Esophagus muscularis mucosa (tissue), 4 donors: ENCODE data around the gene CHRNA3. TPM values are rescaled to one million over a fixed set of nuclear protein-coding genes. Genes with fewer than 3 reads are reported as not detected.

ENCODE experiments used
- DNase-seq: peaks from one replicate; pipeline ENCODE4 v3.0.0-alpha.2; 2017; ENCODE audit errors: extremely low spot score
- H3K27ac ChIP-seq, 4 donors: fragments of 200-600 bp; sonication (generic); replicated peaks in 1 of 4; 1 replicate in 3 of 4; 2 replicates in 1 of 4; pipeline ENCODE4 v1.5.1; 2016 to 2019; ENCODE audit warnings: mild to moderate bottlenecking in 1 of 4
- H3K27me3 ChIP-seq, 4 donors: fragments of 200-600 bp; sonication (generic); one replicate each; pipeline versions ENCODE4 v1.5.1 to v1.6.0; 2016 to 2019
- H3K36me3 ChIP-seq, 4 donors: fragments of 200-600 bp; sonication (generic); one replicate each; pipeline ENCODE4 v1.5.1; 2016 to 2019
- H3K4me1 ChIP-seq, 4 donors: fragments of 200-600 bp; sonication (generic); one replicate each; pipeline ENCODE4 v1.5.1; 2016 to 2019
- H3K4me3 ChIP-seq, 4 donors: fragments of 200-600 bp; sonication (generic); 1 replicate in 2 of 4; 2 replicates in 2 of 4; pipeline ENCODE4 v1.5.1; 2016 to 2019; ENCODE audit warnings: mild to moderate bottlenecking in 4 of 4, moderate library complexity in 1 of 4
- H3K9me3 ChIP-seq, 4 donors: fragments of 200-600 bp; sonication (generic); 1 replicate in 3 of 4; 2 replicates in 1 of 4; pipeline ENCODE4 v1.5.1; 2016 to 2019
- EP300 ChIP-seq: sonication (generic); formaldehyde crosslinking; IDR thresholded peaks from one replicate; pipeline ENCODE4 v1.6.1; 2017; ENCODE audit warnings: antibody characterized with exemption
- POLR2A ChIP-seq: fragments of 450-650 bp; IDR thresholded peaks from one replicate; pipeline ENCODE4 v1.6.1; 2017; ENCODE audit warnings: antibody characterized with exemption, moderate library complexity, mild to moderate bottlenecking, low read depth
- POLR2AphosphoS5 ChIP-seq, 2 donors: sonication (generic); formaldehyde crosslinking; IDR thresholded peaks; one replicate each; pipeline ENCODE4 v1.6.1; 2017; ENCODE audit warnings: antibody characterized with exemption in 2 of 2
- WGBS: methylation state at CpG from one replicate; pipeline ENCODE4 v1.1.5; 2018; 5-methylcytosine and 5-hydroxymethylcytosine counted together
- intact Hi-C: fragments of 100-400 bp; cut with DNase I; formaldehyde crosslinking; loops from one replicate; pipeline ENCODE4 v1.15.1; 2023
- total RNA-seq, 4 donors: library from RNA; depleted of rRNA; stranded (reverse); fragments of >200 nt; gene quantifications; one replicate each; pipeline versions ENCODE4 v1.1.0 to v1.2.1, GENCODE V29; 2016
- TF ChIP-seq, protein P1 (sequence below), 3 experiments: fragments of 200-600 bp in 2 of 3; fragments of 450-650 bp in 1 of 3; sonication (generic) in 2 of 3; IDR thresholded peaks; one replicate each; pipeline ENCODE4 v1.5.1; 2017 to 2019; ENCODE audit warnings: antibody characterized with exemption in 3 of 3, mild to moderate bottlenecking in 2 of 3, moderate library complexity in 1 of 3

CHRNA3 gene
- total RNA-seq, 4 donors from 2014 or later: 1.9 to 3.5 (median 3.1) TPM

DNA sequence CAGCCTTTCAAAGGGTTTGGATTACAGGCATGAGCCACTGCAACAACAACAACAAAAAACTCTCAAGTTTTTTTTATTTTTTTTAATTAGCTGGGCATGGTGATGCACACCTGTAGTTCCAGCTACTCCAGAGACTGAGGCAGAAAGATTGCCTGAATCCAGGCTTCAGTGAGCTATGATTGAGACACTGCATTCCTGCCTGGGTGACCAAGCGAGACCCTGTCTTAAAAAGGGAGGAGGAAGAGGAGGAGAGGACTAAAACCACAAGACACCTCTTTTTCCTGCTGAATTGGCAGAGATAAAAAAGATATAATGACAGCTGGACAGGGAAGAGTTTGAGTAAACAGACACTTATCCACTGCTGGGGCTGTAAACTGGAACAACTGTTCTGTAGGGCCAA is 42.9 kb upstream of the CHRNA3 start:
- TF ChIP-seq, protein P1, sequence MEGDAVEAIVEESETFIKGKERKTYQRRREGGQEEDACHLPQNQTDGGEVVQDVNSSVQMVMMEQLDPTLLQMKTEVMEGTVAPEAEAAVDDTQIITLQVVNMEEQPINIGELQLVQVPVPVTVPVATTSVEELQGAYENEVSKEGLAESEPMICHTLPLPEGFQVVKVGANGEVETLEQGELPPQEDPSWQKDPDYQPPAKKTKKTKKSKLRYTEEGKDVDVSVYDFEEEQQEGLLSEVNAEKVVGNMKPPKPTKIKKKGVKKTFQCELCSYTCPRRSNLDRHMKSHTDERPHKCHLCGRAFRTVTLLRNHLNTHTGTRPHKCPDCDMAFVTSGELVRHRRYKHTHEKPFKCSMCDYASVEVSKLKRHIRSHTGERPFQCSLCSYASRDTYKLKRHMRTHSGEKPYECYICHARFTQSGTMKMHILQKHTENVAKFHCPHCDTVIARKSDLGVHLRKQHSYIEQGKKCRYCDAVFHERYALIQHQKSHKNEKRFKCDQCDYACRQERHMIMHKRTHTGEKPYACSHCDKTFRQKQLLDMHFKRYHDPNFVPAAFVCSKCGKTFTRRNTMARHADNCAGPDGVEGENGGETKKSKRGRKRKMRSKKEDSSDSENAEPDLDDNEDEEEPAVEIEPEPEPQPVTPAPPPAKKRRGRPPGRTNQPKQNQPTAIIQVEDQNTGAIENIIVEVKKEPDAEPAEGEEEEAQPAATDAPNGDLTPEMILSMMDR (IDR thresholded peaks at IDR 0.05): no peak
- TF ChIP-seq POLR2A: no peak
- TF ChIP-seq EP300: no peak
- no peak for TF ChIP-seq POLR2AphosphoS5 (IDR thresholded peaks at IDR 0.05)
- Histone ChIP-seq H3K4me1 (no peaks in the 10 kb centered on the region), H3K9me3 (no peaks in the 10 kb centered on the region), H3K4me3 (no peak overlapping the region), H3K27me3 (peaks cover 0 to 3% (median 0%) of the 10 kb centered on the region in 4 donors), H3K27ac (no peak overlapping the region), H3K36me3 (no peaks in the 10 kb centered on the region)
- intact Hi-C loops: no loop called here
- DNase-seq: no peak
- WGBS: 71% methylated on average over 1 of the region's 1 CpG

DNA sequence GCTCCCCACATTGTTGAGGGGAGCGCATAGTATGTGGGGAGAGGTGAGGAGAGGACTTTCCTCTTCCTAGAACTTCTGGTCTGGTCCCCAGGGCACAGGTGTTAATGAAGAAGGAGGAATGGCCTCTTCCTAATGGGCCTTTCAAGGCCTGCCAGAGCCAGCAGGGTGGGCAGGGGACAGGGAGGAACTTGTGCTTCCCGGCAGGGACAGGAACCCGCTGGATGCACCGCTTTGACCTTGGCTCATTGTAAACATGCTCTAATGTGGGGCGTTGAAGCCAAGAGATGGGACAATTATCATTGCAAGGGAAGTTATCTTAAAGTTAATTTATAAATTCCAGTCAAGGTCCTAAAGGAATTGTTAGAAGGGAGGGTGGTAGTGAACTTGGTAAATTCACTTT is 41.2 kb upstream of the CHRNA3 start:
- intact Hi-C loops: no loop called here
- H3K36me3 ChIP-seq: no peaks in the 10 kb centered on the region
- DNase-seq: no peak
- no peaks in the 10 kb centered on the region for H3K9me3 ChIP-seq
- no peak overlapping the region for H3K4me3 ChIP-seq
- H3K27ac ChIP-seq: no peak overlapping the region
- peaks cover 0 to 3% (median 0%) of the 10 kb centered on the region in 4 donors for H3K27me3 ChIP-seq
- 86% methylated on average over 5 of the region's 5 CpGs for WGBS
- TF ChIP-seq POLR2AphosphoS5 (IDR thresholded peaks at IDR 0.05): no peak
- TF ChIP-seq, protein P1 (IDR thresholded peaks at IDR 0.05): no peak
- TF ChIP-seq EP300: no peak
- TF ChIP-seq POLR2A: no peak
- no peaks in the 10 kb centered on the region for H3K4me1 ChIP-seq

DNA sequence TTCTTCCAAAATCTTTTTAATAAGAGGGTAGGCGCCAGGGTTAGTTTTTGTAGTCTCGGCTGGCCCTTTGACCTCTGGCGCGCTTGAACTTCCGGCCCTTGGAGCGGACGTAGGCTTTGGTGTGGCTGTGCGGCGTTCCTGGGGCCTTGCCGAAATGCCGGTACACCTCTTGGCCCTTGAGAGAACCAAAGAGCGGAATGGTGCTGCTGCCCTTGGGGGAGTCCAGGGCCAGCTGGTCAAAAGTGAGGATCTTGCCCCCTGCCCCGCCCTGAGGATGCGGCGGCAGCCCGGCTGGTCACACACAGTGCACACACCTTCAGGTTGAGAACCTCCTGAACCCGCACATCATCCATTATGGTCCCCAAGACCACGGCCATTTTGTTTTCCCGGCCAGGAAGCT is 40.2 kb upstream of the CHRNA3 start:
- H3K4me3 ChIP-seq: no peak overlapping the region
- TF ChIP-seq POLR2A: no peak
- no peak for TF ChIP-seq POLR2AphosphoS5 (IDR thresholded peaks at IDR 0.05)
- no peaks in the 10 kb centered on the region for H3K4me1 ChIP-seq
- no peaks in the 10 kb centered on the region for H3K9me3 ChIP-seq
- H3K36me3 ChIP-seq: no peaks in the 10 kb centered on the region
- intact Hi-C loops: no loop called here
- H3K27me3 ChIP-seq: peaks cover 0 to 3% (median 0%) of the 10 kb centered on the region in 4 donors
- 96% methylated on average over 15 of the region's 19 CpGs for WGBS
- DNase-seq: no peak
- no peak overlapping the region for H3K27ac ChIP-seq

DNA sequence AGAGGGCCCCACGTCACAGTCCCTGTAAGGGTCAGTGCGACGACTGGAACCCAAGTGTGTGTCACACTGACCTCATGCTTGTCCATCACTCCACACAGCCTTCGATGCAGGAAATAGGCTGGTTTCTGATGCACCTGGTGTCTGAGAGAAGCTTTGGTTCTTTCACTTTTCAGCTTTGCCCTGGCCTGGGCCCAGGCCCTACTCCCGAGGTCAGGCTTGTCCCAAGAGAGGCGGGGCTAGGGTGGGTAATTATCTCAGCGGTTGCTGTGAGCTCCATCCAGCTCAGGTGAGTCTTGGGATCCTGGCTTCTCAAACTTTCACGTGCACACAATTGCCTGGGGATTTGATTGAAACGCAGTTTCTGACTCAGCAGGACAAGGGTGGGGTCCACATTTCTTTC is 39.8 kb upstream of the CHRNA3 start:
- Histone ChIP-seq H3K4me3 (no peak overlapping the region), H3K36me3 (no peaks in the 10 kb centered on the region), H3K27ac (no peak overlapping the region), H3K4me1 (no peaks in the 10 kb centered on the region), H3K9me3 (no peaks in the 10 kb centered on the region), H3K27me3 (peaks cover 0 to 3% (median 0%) of the 10 kb centered on the region in 4 donors)
- DNase-seq: no peak
- TF ChIP-seq POLR2AphosphoS5 (IDR thresholded peaks at IDR 0.05): no peak
- TF ChIP-seq, protein P1 (IDR thresholded peaks at IDR 0.05): no peak
- TF ChIP-seq POLR2A: no peak
- WGBS: 79% methylated on average over 8 of the region's 9 CpGs
- intact Hi-C loops: no loop called here

DNA sequence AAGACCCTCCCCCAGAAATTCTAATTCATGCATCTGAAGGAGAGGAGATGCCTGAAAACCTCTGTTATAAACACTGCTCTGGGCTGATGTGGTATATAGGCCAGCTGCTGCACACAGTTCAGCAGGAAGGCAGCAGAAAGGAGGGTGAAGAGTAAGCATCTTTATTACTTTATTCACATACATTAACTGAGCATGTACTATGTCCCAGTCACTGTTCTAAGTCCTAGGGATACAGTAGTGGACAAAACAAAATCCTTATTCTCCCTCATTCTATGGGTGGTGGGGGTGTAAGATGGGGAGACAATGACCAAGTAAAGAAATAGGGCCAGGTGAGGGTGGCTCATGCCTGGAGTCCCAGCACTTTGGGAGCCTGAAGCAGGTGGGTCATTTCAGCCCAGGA is 38.0 kb upstream of the CHRNA3 start:
- TF ChIP-seq POLR2A (no peak), EP300 (no peak), POLR2AphosphoS5 (IDR thresholded peaks at IDR 0.05) (no peak)
- TF ChIP-seq, protein P1 (IDR thresholded peaks at IDR 0.05): no peak
- no peak overlapping the region for H3K27ac ChIP-seq
- peaks cover 0 to 3% (median 0%) of the 10 kb centered on the region in 4 donors for H3K27me3 ChIP-seq
- no peaks in the 10 kb centered on the region for H3K36me3 ChIP-seq
- no peak overlapping the region for H3K4me3 ChIP-seq
- no peak for DNase-seq
- intact Hi-C loops: no loop called here
- no peaks in the 10 kb centered on the region for H3K4me1 ChIP-seq
- H3K9me3 ChIP-seq: no peaks in the 10 kb centered on the region
